GM12878 (cell line): ENCODE results near the gene KIF25. TPM values are rescaled to one million over a fixed set of nuclear protein-coding genes. Genes with fewer than 3 reads are reported as not detected.

Experiments used
- ATAC-seq: fragments of 200-7000 bp; cut with Tn5 transposase; 3 replicates; pipeline ENCODE4 v1.9.1; 2020; ENCODE audit warnings: mild to moderate bottlenecking, moderate library complexity
- BruUV-seq: library from RNA; stranded (reverse); fragments of 400-500 nt; replicated peaks from 2 replicates; lab custom pipeline; 2021; lab: Mats Ljungman, UMichigan
- CTCF ChIA-PET: fragments of 300-600 bp; sonication (Branson Sonifier 250); formaldehyde crosslinking; extraction: SDS; loops from one replicate; lab custom pipeline; 2021; ENCODE audit warnings: inconsistent platforms; lab: Yijun Ruan, JAX
- POLR2A ChIA-PET: fragments of 350-600 bp; formaldehyde crosslinking; extraction: SDS; loops from one replicate; lab custom pipeline; 2021; ENCODE audit warnings: inconsistent platforms; lab: Charles Lee
- RAD21 ChIA-PET: fragments of 300-600 bp; sonication (Branson Sonifier 250); formaldehyde crosslinking; loops from one replicate; lab custom pipeline; 2023; ENCODE audit warnings: antibody characterized with exemption; ENCODE audit not compliant: unreplicated experiment; lab: Charles Lee
- SMC1A ChIA-PET: fragments of 300-600 bp; sonication (Branson Sonifier 250); formaldehyde crosslinking; loops from one replicate; lab custom pipeline; 2023; ENCODE audit not compliant: unreplicated experiment, uncharacterized antibody; lab: Charles Lee
- DNase-seq: peaks from one replicate; pipeline ENCODE4 v3.0.0-alpha.2; 2011; ENCODE audit warnings: low read depth, low spot score
- FAIRE-seq: peaks from 3 replicates; lab custom pipeline; 2011; peaks lifted over from hg19 to GRCh38; lab: Jason Lieb, UNC
- H2AFZ ChIP-seq: 2 replicates; pipeline ENCODE4 v1.6.0; 2011; ENCODE audit warnings: low read depth, low read length, control low read depth; ENCODE audit not compliant: control insufficient read depth
- H3K27ac ChIP-seq: 2 replicates; pipeline ENCODE4 v1.5.1; 2011; ENCODE audit warnings: control low read depth; ENCODE audit not compliant: control insufficient read depth, insufficient read depth
- H3K27me3 ChIP-seq, 2 experiments: replicated peaks in 1 of 2; 2 replicates each; pipeline versions ENCODE4 v1.6.0 to v1.6.1; 2011; ENCODE audit warnings: low read length in 1 of 2; ENCODE audit not compliant: control insufficient read depth in 2 of 2, insufficient read depth in 2 of 2
- H3K36me3 ChIP-seq, 2 experiments: 2 replicates each; pipeline ENCODE4 v1.5.1; 2011; ENCODE audit warnings: low read length in 1 of 2; ENCODE audit not compliant: control insufficient read depth in 2 of 2, insufficient read depth in 2 of 2
- H3K4me1 ChIP-seq: 2 replicates; pipeline ENCODE4 v1.6.1; 2011; ENCODE audit warnings: mild to moderate bottlenecking, low read length, moderate library complexity, mixed read lengths; ENCODE audit not compliant: control insufficient read depth, insufficient read depth
- H3K4me2 ChIP-seq: 2 replicates; pipeline ENCODE4 v1.6.0; 2011; ENCODE audit warnings: control low read depth; ENCODE audit not compliant: control insufficient read depth, insufficient read depth
- H3K4me3 ChIP-seq: fragments of 200-600 bp; sonication (generic); 2 replicates; pipeline ENCODE4 v1.5.1; 2016
- H3K79me2 ChIP-seq: 2 replicates; pipeline ENCODE4 v1.6.0; 2011; ENCODE audit warnings: low read length; ENCODE audit not compliant: control insufficient read depth, insufficient read depth
- H3K9ac ChIP-seq: 2 replicates; pipeline ENCODE4 v1.8.0; 2011; ENCODE audit warnings: low read length, control low read depth, mixed read lengths; ENCODE audit not compliant: control insufficient read depth, insufficient read depth
- H3K9me3 ChIP-seq: replicated peaks from 3 replicates; pipeline ENCODE4 v1.5.1; 2011; ENCODE audit warnings: mild to moderate bottlenecking, low read length; ENCODE audit not compliant: control insufficient read depth, insufficient read depth
- H4K20me1 ChIP-seq: 2 replicates; pipeline ENCODE4 v1.6.0; 2011; ENCODE audit not compliant: control insufficient read depth, insufficient read depth
- BHLHE40 ChIP-seq, 2 experiments: fragments of 450-650 bp in 1 of 2; IDR thresholded peaks; 2 replicates each; pipeline ENCODE4 v1.6.1; 2011 to 2017; ENCODE audit warnings: low read depth in 2 of 2, borderline replicate concordance in 1 of 2, improper control_type of control experiment in 1 of 2, low read length in 1 of 2, mild to moderate bottlenecking in 1 of 2
- NFYA ChIP-seq: IDR thresholded peaks from 2 replicates; pipeline ENCODE4 v1.6.1; 2011; ENCODE audit warnings: low read depth, mild to moderate bottlenecking, low read length, improper control_type of control experiment, borderline replicate concordance
- ZNF207 ChIP-seq: fragments of 450-650 bp; IDR thresholded peaks from 2 replicates; pipeline ENCODE4 v1.6.1; 2014; ENCODE audit warnings: antibody characterized with exemption, mild to moderate bottlenecking, borderline replicate concordance
- ZNF687 ChIP-seq: fragments of 450-650 bp; IDR thresholded peaks from 2 replicates; pipeline ENCODE4 v1.6.1; 2017; ENCODE audit warnings: mild to moderate bottlenecking, moderate library complexity
- WGBS: methylation state at CpG from one replicate; pipeline ENCODE4 v1.1.6; 2016; ENCODE audit warnings: low lambda C conversion rate; ENCODE audit not compliant: insufficient replicate concordance, insufficient coverage; ENCODE audit errors: missing lambda C conversion rate; 5-methylcytosine and 5-hydroxymethylcytosine counted together
- in situ Hi-C: fragments of 300-500 bp; cut with MboI; formaldehyde crosslinking; loops from 9 replicates; pipeline ENCODE4 v1.14.3; 2018; ENCODE audit warnings: mixed read lengths
- intact Hi-C: fragments of 100-400 bp; cut with micrococcal nuclease; formaldehyde crosslinking; loops from one replicate; pipeline ENCODE4 v1.14.2; 2022; ENCODE audit not compliant: unreplicated experiment
- polyA plus RNA-seq, 11 experiments: library from polyadenylated mRNA; depleted of rRNA in 4 of 11; unstranded in 6 of 11; stranded (reverse) in 5 of 11; fragments of >200 nt; fragmentation: Nextera tagmentation in 4 of 11; fragmentation: Illumina TruSeq in 1 of 11; extraction: Ambion mirVana in 4 of 11; extraction: Trizol in 1 of 11; gene quantifications; 1 replicate in 1 of 11; 2 replicates in 10 of 11; pipeline versions ENCODE4 v1.2.1 to v1.2.3, GENCODE V29; 2011 to 2016; ENCODE audit warnings: inconsistent platforms in 2 of 11, missing spikeins in 2 of 11, low read depth in 1 of 11
- total RNA-seq, 4 experiments: library from RNA; depleted of rRNA in 3 of 4; stranded (reverse); fragments of >200 nt in 3 of 4; fragmentation: Illumina TruSeq in 1 of 4; extraction: Trizol in 1 of 4; gene quantifications; 2 replicates each; pipeline versions ENCODE4 v1.2.1 to v1.2.3, GENCODE V29; 2013 to 2021

The KIF25 gene
- total and polyA plus RNA-seq, 10 of the 15 experiments (the other 5 are each of a cell fraction or from before 2014, with no cell fraction given): not detected

- no peak for TF ChIP-seq BHLHE40 (IDR thresholded peaks at IDR 0.05; ENCODE audit: borderline replicate concordance in 1 of 2, low read depth in 2 of 2, low read length in 1 of 2)
- TF ChIP-seq ZNF207: no peak
- TF ChIP-seq NFYA: no peak
- no peak for TF ChIP-seq ZNF687
Measured at GRCh38 chr6:168027521-168027920, 30.1 kb downstream of the KIF25 start.

More at GRCh38 chr6:168027521-168027920, 30.1 kb downstream of the KIF25 start:
- ChIA-PET SMC1A (no interaction called here), CTCF (no interaction called here), RAD21 (no interaction called here), POLR2A (no interaction called here)
- Histone ChIP-seq H3K4me1 (no peaks in the 10 kb centered on the region), H3K4me2 (no peak overlapping the region), H4K20me1 (no peaks in the 10 kb centered on the region), H3K27me3 (no peaks in the 10 kb centered on the region), H3K9me3 (no peaks in the 10 kb centered on the region), H2AFZ (no peak overlapping the region), H3K4me3 (no peak overlapping the region), H3K36me3 (no peaks in the 10 kb centered on the region), H3K27ac (no peak overlapping the region), H3K9ac (no peak overlapping the region), H3K79me2 (no peaks in the 10 kb centered on the region)
- intact Hi-C loops (no loop called here), in situ Hi-C loops (no loop called here)
- no peak for FAIRE-seq
- 65% methylated on average over 8 of the region's 16 CpGs for WGBS
- DNase-seq: no peak
- ATAC-seq: no peak
- no TSS peak for BruUV-seq
